HG03060 (cell line): ENCODE results near the gene KDM4B.

ENCODE experiments used
- ATAC-seq: cut with Tn5 transposase; IDR thresholded peaks from one replicate; pipeline ENCODE4 v1.9.1; 2021; ENCODE audit warnings: low read depth, moderate number of reproducible peaks; ENCODE audit not compliant: unreplicated experiment

Gene KDM4B

DNA sequence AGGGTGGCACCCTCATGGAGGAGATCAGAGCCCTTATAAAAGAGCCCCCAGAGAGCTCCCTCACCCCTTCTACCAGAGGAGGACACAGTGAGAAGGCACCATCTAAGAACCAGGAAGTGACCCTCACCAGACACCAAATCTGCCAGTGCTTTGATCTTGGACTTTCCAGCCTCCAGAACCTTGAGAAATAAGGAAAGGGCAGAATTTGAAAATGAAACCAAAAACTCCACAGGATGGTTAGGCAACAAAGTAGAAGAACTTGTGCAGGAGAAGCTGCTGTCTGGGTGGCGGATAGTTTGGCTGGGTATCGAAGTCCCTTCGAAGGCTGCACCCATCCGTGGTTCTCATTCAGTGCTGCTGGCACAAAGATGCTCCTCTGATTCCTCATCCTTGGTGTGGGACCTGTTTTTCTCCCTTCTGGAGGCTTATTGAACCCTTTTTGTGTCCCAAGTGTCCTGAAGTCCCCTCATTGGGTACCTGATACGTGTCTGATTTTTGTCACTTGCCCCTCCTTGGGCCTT is 130.8 kb downstream of the KDM4B start:
- ATAC-seq, result no peak

DNA sequence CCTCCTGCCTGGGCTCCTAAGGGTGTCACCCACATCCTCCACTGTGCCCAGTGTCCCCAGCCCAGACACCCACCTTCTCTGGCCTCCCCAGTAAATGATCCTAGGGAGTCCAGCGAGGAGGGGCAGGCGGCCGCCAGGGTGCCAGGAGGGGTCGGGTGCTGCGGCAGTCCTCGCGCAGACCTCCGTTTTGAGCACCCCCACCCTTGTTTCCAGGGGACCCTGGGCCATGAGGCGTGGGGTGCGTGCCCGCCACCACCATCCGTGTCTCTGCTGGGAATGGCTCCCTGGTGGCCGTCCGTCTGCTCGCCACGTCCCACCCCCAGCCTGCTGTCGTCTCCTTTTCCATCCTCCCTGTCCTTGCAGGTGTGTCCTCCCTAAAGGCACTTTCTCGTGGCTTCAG is 133.0 kb downstream of the KDM4B start:
- no peak for ATAC-seq

- ATAC-seq, result no peak
These were observed 133.6 kb downstream of the KDM4B start for GRCh38 chr19:5102520-5102919.

GRCh38 chr19:5103061-5103701 is 134.3 kb downstream of the KDM4B start:
- ATAC-seq, result no peak

GRCh38 chr19:5103812-5104410 is 135.0 kb downstream of the KDM4B start:
- no peak for ATAC-seq

- ATAC-seq, result no peak
These were observed 136.0 kb downstream of the KDM4B start for GRCh38 chr19:5104871-5105351.

- no peak for ATAC-seq
These were observed 137.3 kb downstream of the KDM4B start for GRCh38 chr19:5106191-5106726.

DNA sequence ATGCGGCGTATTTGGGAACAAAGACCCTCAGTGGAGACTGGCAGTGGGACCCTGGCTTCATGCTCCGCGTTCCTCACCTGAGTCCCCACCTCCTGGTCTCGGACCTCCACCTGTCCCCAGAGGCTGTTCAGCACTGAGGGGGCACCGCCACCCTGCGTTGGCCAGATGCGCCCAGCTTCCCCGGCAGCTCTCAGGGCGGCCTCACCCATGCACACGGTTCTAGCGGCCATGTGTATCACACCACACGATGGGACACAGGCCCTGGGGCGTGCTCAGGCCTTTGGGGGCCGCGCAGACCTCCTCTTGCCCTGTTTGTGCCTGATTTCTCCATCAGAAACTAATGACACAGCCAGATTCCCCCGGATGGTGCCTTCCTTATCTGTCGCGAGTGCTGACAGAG is 138.1 kb downstream of the KDM4B start:
- ATAC-seq, result no peak

- no peak for ATAC-seq
These were observed 138.7 kb downstream of the KDM4B start for GRCh38 chr19:5107432-5108122.

GRCh38 chr19:5108123-5108596 is 139.2 kb downstream of the KDM4B start:
- no peak for ATAC-seq

DNA sequence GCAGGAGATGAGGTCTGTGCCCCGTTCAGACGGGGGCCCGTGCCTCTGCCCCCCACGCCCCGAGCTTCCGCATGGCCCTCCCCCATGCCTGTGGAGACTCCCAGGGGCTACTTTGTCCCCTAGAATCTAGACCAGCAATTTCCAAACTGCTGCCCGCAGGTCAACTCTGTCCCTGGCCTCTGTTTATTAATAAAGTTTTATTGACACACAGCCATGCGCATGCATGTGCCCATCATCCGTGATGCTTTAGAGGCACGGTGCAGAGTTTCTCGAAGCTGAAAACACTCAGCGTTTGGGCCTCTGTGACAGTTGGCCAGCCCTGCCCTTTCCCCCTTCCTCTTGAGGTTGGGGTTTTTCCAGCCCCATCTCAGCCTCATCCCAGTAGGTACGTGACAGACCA is 140.0 kb downstream of the KDM4B start:
- no peak for ATAC-seq

DNA sequence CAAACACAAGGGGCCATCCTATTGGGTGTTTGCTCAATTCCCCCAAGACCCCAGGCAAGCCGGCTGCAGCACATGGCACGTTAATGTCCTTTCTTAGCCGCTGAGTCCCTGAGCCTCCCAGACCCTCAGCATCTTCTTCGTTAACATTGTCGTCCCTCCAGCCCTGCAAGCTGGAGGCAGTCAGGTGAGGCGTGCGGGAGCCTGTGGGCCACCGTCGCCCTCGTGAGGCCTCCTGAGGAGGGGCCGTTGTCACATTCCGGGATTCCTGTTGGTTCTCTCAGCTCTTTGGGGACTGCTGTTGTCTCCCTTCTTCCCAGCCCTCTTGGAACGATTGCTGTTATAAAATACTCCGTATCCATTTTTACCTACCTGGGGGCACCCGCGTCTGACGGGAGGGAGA is 140.6 kb downstream of the KDM4B start:
- ATAC-seq, result no peak

- no peak for ATAC-seq
These were observed 141.6 kb downstream of the KDM4B start for GRCh38 chr19:5110546-5110945.

GRCh38 chr19:5111051-5111450 is 142.1 kb downstream of the KDM4B start:
- ATAC-seq, result no peak

DNA sequence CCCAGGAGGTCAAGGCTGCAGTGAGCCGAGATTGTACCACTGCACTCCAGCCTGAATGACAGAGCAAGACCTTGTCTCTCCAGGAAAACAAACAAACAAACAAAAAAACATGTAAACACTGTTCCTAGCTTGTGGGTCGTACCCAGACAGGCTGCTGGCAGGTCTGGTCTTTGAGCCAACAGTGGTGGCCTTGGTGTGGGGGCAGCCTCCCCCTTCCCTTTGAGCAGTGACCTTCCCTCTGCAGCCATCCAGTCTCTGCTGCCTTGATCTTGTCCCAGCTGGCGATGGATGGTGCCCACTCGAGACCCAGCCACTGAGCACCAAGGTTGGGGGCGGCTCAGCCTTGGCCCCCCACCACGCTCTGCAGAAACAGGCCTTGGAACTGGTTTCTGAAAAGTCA is 143.3 kb downstream of the KDM4B start:
- ATAC-seq, result no peak

DNA sequence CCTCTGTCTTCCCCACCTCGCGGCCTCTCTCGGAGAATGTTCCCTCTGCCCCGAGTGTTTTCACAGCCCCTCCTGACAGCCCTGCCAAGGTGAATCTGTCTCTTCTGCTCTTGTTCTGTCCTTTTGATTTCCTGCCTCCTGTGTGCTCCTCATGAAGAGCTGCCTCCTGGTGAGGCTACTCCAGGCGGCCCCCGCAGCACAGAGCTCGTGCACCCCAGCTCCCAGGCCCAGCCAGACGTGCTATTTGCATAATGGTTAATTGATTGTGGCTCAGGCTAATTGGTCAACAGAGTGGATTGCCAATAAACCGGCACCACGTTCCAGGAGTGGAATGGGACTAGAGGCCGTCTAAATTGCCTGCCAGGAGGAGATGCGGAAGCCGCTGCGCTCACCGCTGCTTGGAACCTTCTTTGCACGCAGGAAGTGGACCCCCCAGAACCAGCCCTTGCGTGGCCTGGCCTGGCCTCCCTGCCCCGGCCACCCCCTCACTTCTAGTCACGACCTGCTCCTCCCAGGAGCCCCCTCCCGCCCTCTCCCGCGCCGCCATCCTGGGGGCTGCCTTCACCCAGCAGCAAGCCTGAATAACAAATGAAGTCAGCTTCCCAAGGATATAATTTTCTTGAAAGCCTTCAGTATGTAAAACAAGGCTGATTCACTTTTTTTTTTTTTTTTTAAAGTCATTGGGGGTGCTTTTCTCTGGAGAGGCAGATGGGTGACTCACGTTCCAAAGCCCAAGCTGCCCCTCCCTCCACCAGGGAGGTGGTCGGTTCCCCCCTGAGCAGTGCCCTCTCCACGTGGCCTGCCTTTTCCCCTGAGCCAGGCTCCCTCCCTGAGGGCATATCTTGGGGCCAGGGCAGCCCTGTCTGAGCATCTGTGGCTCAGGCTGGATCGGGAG is 144.0 kb downstream of the KDM4B start:
- ATAC-seq, result no peak

DNA sequence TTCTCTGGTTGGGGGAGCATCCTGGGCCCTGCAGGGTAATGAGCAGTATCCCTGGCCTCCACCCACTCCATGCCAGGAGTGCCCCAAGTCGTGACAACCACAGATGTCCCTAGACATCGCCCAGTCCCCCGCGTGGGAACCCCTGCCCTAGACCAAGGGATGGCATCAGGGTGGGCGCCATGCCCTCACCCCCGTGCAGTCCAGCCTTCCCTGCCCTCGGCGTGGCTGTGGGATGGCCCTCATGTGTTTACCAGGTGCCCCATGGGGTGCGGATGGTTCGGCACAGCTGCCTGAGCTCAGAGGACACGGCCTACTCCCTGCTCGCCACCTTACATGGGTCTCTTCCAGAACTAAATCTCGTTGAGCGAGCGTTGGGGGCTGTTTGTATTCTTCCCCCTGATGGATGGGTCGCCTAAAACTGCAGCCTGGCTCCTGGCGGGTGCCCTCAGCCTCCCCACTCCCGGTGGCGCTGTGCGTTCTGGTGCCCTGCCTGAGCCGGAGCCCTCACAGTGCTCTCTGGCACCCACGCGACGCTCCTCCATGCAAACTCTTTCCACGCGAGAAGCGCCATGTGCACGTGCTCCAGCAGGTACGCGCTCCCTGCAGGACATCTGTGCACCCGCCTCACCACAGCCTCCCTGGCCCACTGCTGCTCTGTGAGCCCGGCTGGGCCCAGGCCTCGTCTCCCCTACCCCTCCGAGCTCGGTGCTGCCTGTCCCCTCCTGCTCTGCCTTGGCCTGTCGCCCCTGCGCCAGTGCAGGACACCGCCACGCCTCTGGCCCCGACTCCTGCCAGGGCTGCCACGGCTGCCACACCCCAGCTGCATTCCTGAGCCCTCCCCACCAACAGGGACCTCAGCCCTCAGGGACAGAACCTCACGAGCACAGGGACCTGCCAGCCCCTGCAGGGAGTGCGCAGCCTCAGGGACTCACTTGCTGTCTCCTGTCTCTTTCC is 145.0 kb downstream of the KDM4B start:
- ATAC-seq, result no peak

DNA sequence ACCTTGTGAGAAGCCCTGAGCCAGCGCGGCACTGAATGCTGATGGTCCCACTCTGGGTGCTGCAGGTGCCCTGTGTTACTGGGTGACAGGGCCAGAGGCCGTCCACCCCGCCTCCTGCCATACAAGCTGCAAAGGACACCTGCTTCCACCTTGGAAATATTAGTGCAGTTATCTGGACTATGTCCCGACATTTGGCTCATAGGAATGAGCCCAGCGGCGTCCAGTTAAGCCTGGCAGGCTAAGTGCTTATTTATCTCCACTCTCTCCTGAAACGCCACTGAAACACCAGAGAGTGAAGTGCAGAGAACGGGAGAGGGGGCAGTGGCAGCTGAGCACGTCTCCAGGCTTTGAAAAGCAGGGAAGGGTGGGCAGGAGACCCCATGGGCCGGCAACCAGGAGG is 145.8 kb downstream of the KDM4B start:
- no peak for ATAC-seq

GRCh38 chr19:5115351-5115750 is 146.4 kb downstream of the KDM4B start:
- no peak for ATAC-seq
